SK-N-SH treated with all-trans-retinoic acid at 6 μM for 48 hours (cell line): ENCODE results near the gene CTSD.

Experiments used
- ATAC-seq: fragments of 200-7000 bp; cut with Tn5 transposase; 3 replicates; pipeline ENCODE4 v1.9.1; 2020; ENCODE audit warnings: mild to moderate bottlenecking, moderate library complexity
- ARNTL ChIP-seq: fragments of 450-650 bp; formaldehyde crosslinking; IDR thresholded peaks from 2 replicates; pipeline ENCODE4 v1.5.0; 2020; ENCODE audit warnings: low read depth, mild to moderate bottlenecking, moderate library complexity, borderline replicate concordance
- BACH2 ChIP-seq: fragments of 250-450 bp; sonication (Bioruptor Pico); IDR thresholded peaks from 2 replicates; pipeline ENCODE4 v1.9.0; 2021; ENCODE audit warnings: mild to moderate bottlenecking, borderline replicate concordance
- CSDC2 ChIP-seq: fragments of 250-450 bp; sonication (Bioruptor Pico); IDR thresholded peaks from 2 replicates; pipeline ENCODE4 v1.5.0; 2020; ENCODE audit warnings: mild to moderate bottlenecking, moderate library complexity
- ESRRG ChIP-seq: fragments of 250-450 bp; sonication (Bioruptor Pico); IDR thresholded peaks from 2 replicates; pipeline ENCODE4 v1.6.1; 2021; ENCODE audit warnings: mild to moderate bottlenecking
- GLIS3 ChIP-seq: fragments of 250-450 bp; sonication (Bioruptor Pico); IDR thresholded peaks from 2 replicates; pipeline ENCODE4 v1.5.0; 2020; ENCODE audit warnings: mild to moderate bottlenecking, moderate library complexity
- ISL1 ChIP-seq: fragments of 250-450 bp; sonication (Bioruptor Pico); IDR thresholded peaks from 2 replicates; pipeline ENCODE4 v2.1.2; 2022; ENCODE audit warnings: mild to moderate bottlenecking, moderate library complexity
- OSR1 ChIP-seq: fragments of 250-450 bp; sonication (Bioruptor Pico); IDR thresholded peaks from 2 replicates; pipeline ENCODE4 v1.8.0; 2022; ENCODE audit warnings: moderate library complexity, mild to moderate bottlenecking, inconsistent platforms
- POU6F1 ChIP-seq: fragments of 250-450 bp; sonication (Bioruptor Pico); IDR thresholded peaks from 2 replicates; pipeline ENCODE4 v1.8.0; 2021; ENCODE audit warnings: low read depth, mild to moderate bottlenecking, moderate library complexity, borderline replicate concordance
- PPARA ChIP-seq: fragments of 250-450 bp; sonication (Bioruptor Pico); IDR thresholded peaks from 2 replicates; pipeline ENCODE4 v1.5.0; 2020; ENCODE audit warnings: mild to moderate bottlenecking, borderline replicate concordance
- RARB ChIP-seq: fragments of 250-450 bp; sonication (Bioruptor Pico); IDR thresholded peaks from 2 replicates; pipeline ENCODE4 v1.8.0; 2021; ENCODE audit warnings: mild to moderate bottlenecking, moderate library complexity
- SNAI2 ChIP-seq: fragments of 250-450 bp; sonication (Bioruptor Pico); IDR thresholded peaks from 2 replicates; pipeline ENCODE4 v1.5.0; 2020; ENCODE audit warnings: mild to moderate bottlenecking, moderate library complexity
- TCF4 ChIP-seq: fragments of 250-450 bp; sonication (Bioruptor Pico); IDR thresholded peaks from 2 replicates; pipeline ENCODE4 v1.8.0; 2021; ENCODE audit warnings: mild to moderate bottlenecking, moderate library complexity, borderline replicate concordance
- TOX ChIP-seq: fragments of 250-450 bp; sonication (Bioruptor Pico); IDR thresholded peaks from 2 replicates; pipeline ENCODE4 v1.8.0; 2021; ENCODE audit warnings: mild to moderate bottlenecking, moderate library complexity, borderline replicate concordance
- ZC3H10 ChIP-seq: fragments of 250-450 bp; sonication (Bioruptor Pico); IDR thresholded peaks from 2 replicates; pipeline ENCODE4 v1.5.1; 2021; ENCODE audit warnings: mild to moderate bottlenecking, moderate library complexity
- ZFP3 ChIP-seq: fragments of 250-450 bp; sonication (Bioruptor Pico); IDR thresholded peaks from 2 replicates; pipeline ENCODE4 v1.5.0; 2020; ENCODE audit warnings: mild to moderate bottlenecking, moderate library complexity
- ZFP30 ChIP-seq: fragments of 450-650 bp; formaldehyde crosslinking; IDR thresholded peaks from 2 replicates; pipeline ENCODE4 v1.5.0; 2022; ENCODE audit warnings: mild to moderate bottlenecking, moderate library complexity
- ZNF565 ChIP-seq: fragments of 450-650 bp; formaldehyde crosslinking; conservative IDR thresholded peaks from 2 replicates; pipeline ENCODE4 v1.5.0; 2020; ENCODE audit warnings: low read depth, mild to moderate bottlenecking, moderate library complexity
- ZNF8 ChIP-seq: fragments of 450-650 bp; formaldehyde crosslinking; IDR thresholded peaks from 2 replicates; pipeline ENCODE4 v1.5.0; 2020; ENCODE audit warnings: mild to moderate bottlenecking, moderate library complexity
- TF ChIP-seq, protein P1 (sequence below): fragments of 250-450 bp; sonication (Bioruptor Pico); IDR thresholded peaks from 2 replicates; pipeline ENCODE4 v1.5.0; 2020; ENCODE audit warnings: mild to moderate bottlenecking, moderate library complexity
- TF ChIP-seq, protein P2 (sequence below): fragments of 250-450 bp; sonication (Bioruptor Pico); IDR thresholded peaks from 2 replicates; pipeline ENCODE4 v1.8.0; 2020; ENCODE audit warnings: mild to moderate bottlenecking, moderate library complexity, borderline replicate concordance
- TF ChIP-seq, protein P3 (sequence below): fragments of 250-450 bp; sonication (Bioruptor Pico); IDR thresholded peaks from 2 replicates; pipeline ENCODE4 v1.5.1; 2020; ENCODE audit warnings: low read depth, mild to moderate bottlenecking, moderate library complexity
- TF ChIP-seq, protein P4 (sequence below): fragments of 250-450 bp; sonication (Bioruptor Pico); IDR thresholded peaks from 2 replicates; pipeline ENCODE4 v1.5.1; 2021; ENCODE audit warnings: mild to moderate bottlenecking, moderate library complexity

Gene CTSD

GRCh38 chr11:1779806-1780699, 16.3 kb upstream of the CTSD start:
- ATAC-seq, result no peak
- TF ChIP-seq, protein P1, sequence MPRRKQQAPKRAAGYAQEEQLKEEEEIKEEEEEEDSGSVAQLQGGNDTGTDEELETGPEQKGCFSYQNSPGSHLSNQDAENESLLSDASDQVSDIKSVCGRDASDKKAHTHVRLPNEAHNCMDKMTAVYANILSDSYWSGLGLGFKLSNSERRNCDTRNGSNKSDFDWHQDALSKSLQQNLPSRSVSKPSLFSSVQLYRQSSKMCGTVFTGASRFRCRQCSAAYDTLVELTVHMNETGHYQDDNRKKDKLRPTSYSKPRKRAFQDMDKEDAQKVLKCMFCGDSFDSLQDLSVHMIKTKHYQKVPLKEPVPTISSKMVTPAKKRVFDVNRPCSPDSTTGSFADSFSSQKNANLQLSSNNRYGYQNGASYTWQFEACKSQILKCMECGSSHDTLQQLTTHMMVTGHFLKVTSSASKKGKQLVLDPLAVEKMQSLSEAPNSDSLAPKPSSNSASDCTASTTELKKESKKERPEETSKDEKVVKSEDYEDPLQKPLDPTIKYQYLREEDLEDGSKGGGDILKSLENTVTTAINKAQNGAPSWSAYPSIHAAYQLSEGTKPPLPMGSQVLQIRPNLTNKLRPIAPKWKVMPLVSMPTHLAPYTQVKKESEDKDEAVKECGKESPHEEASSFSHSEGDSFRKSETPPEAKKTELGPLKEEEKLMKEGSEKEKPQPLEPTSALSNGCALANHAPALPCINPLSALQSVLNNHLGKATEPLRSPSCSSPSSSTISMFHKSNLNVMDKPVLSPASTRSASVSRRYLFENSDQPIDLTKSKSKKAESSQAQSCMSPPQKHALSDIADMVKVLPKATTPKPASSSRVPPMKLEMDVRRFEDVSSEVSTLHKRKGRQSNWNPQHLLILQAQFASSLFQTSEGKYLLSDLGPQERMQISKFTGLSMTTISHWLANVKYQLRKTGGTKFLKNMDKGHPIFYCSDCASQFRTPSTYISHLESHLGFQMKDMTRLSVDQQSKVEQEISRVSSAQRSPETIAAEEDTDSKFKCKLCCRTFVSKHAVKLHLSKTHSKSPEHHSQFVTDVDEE (CRISPR knock-in tag), result no peak
- TF ChIP-seq ZFP3 (CRISPR knock-in tag) (no peak), ARNTL (no peak), BACH2 (CRISPR knock-in tag) (no peak), OSR1 (no peak), ZC3H10 (CRISPR knock-in tag) (no peak), ESRRG (CRISPR knock-in tag) (no peak), TCF4 (no peak), PPARA (CRISPR knock-in tag) (no peak), ZNF8 (no peak), ZNF565 (no peak), RARB (CRISPR knock-in tag) (no peak), ZFP30 (CRISPR knock-in tag) (no peak)
- TF ChIP-seq, protein P2, sequence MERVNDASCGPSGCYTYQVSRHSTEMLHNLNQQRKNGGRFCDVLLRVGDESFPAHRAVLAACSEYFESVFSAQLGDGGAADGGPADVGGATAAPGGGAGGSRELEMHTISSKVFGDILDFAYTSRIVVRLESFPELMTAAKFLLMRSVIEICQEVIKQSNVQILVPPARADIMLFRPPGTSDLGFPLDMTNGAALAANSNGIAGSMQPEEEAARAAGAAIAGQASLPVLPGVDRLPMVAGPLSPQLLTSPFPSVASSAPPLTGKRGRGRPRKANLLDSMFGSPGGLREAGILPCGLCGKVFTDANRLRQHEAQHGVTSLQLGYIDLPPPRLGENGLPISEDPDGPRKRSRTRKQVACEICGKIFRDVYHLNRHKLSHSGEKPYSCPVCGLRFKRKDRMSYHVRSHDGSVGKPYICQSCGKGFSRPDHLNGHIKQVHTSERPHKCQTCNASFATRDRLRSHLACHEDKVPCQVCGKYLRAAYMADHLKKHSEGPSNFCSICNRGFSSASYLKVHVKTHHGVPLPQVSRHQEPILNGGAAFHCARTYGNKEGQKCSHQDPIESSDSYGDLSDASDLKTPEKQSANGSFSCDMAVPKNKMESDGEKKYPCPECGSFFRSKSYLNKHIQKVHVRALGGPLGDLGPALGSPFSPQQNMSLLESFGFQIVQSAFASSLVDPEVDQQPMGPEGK (CRISPR knock-in tag), result no peak
- TF ChIP-seq, protein P3, sequence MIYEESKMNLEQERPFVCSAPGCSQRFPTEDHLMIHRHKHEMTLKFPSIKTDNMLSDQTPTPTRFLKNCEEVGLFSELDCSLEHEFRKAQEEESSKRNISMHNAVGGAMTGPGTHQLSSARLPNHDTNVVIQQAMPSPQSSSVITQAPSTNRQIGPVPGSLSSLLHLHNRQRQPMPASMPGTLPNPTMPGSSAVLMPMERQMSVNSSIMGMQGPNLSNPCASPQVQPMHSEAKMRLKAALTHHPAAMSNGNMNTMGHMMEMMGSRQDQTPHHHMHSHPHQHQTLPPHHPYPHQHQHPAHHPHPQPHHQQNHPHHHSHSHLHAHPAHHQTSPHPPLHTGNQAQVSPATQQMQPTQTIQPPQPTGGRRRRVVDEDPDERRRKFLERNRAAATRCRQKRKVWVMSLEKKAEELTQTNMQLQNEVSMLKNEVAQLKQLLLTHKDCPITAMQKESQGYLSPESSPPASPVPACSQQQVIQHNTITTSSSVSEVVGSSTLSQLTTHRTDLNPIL (CRISPR knock-in tag), result no peak
- TF ChIP-seq, protein P4, sequence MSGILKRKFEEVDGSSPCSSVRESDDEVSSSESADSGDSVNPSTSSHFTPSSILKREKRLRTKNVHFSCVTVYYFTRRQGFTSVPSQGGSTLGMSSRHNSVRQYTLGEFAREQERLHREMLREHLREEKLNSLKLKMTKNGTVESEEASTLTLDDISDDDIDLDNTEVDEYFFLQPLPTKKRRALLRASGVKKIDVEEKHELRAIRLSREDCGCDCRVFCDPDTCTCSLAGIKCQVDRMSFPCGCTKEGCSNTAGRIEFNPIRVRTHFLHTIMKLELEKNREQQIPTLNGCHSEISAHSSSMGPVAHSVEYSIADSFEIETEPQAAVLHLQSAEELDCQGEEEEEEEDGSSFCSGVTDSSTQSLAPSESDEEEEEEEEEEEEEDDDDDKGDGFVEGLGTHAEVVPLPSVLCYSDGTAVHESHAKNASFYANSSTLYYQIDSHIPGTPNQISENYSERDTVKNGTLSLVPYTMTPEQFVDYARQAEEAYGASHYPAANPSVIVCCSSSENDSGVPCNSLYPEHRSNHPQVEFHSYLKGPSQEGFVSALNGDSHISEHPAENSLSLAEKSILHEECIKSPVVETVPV (CRISPR knock-in tag), result no peak

DNA sequence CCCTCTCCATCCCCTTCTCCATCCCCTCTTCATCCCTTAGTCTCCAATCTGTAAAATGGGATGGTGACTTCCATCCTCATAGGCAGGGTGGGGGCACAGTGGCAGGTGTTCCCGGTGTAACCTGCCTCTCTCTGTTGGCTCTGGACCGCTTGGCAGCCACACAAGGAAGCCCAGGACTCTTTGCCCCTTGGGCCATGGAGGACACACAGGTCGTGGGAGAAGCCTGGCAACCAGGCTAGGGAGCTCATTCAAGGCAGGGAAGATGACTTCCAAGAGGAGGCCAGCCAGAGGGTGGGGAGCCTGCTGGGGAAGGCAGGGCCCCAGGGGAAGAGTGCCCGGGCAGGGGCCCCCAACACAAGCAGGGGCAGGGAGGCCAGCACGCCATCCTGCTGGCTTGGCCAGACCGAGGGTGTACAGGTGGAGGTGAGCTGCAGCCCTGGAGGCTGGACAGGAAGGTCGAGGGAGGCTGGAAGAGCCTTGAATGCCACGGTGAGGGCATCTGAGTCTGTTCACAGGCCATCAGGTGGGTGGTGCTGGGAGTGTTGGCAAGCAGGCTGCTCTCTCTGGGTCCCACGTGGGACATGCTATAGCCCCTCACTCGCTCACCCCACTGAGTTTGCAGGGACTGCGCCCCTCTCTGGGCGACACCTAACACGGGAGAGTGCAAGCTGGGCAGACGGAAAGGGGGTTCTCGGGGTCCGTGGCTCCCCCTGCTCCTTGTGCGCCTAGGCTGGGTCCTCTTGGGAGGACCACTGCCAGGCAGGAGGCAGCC, 15.5 kb upstream of the CTSD start:
- no peak for ATAC-seq
- TF ChIP-seq ZFP30 (CRISPR knock-in tag) (no peak), ZNF565 (no peak), ZC3H10 (CRISPR knock-in tag) (no peak)

DNA sequence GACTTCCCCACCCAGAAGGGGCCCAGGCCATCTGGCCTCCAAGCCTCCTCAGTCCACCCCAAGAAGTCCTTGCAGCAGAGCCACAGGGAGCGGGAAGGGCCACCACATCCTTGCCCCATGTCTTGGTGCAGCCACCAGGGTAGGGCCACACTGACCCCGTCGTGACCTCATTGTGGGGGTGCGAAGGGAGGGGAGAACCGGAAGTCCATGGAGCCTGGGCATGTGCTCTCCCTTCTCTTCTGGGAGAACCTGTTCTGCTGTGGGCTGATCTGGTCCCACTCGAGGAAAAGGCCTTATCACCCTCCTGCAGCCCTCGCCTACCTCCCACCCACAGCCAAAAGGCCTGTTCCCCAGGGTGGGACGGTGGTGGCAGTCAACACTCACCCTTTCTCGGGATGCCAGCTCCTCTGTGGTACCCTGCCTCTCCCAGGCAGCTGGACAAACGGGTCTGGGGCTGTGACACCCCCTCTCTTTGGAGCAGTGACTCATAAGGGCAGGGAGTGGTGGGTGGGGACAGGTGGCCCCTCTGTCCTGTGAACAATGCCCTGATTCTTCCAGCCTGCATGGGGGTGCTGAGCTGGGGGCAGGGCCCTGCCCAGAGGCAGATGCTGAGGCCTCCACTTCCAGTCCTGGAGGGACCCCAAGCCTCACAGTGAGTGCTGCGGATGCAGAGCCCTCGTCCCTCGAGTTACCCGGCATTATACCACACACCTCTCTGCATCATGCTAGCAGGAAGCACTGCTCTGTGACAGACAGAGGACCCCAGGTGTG, 14.6 kb upstream of the CTSD start:
- TF ChIP-seq ARNTL (no peak), ZNF8 (no peak)
- TF ChIP-seq, all 23 proteins: peak for 0
- ATAC-seq, result no peak

GRCh38 chr11:1777737-1778136, 14.0 kb upstream of the CTSD start:
- ATAC-seq, result no peak
- TF ChIP-seq GLIS3 (CRISPR knock-in tag) (no peak), TOX (CRISPR knock-in tag) (no peak), CSDC2 (CRISPR knock-in tag) (no peak), TCF4 (no peak), ISL1 (CRISPR knock-in tag) (no peak), SNAI2 (no peak), BACH2 (CRISPR knock-in tag) (no peak), POU6F1 (CRISPR knock-in tag) (no peak), ZFP30 (CRISPR knock-in tag) (no peak), ZNF8 (no peak), RARB (CRISPR knock-in tag) (no peak)
- TF ChIP-seq, protein P1 (CRISPR knock-in tag), result no peak
